Colonic mucosa (tissue), 4 donors: ENCODE results near the gene ARHGAP35. TPM values are rescaled to one million over a fixed set of nuclear protein-coding genes. Genes with fewer than 3 reads are reported as not detected.

Source experiments
- DNase-seq: peaks from one replicate; pipeline ENCODE4 v3.0.0-alpha.2; 2020
- H3K27ac ChIP-seq: fragments of 200-600 bp; one replicate; pipeline ENCODE4 v1.8.0; 2021
- H3K27me3 ChIP-seq: fragments of 200-600 bp; one replicate; pipeline ENCODE4 v1.8.0; 2021
- H3K36me3 ChIP-seq: fragments of 200-600 bp; one replicate; pipeline ENCODE4 v1.8.0; 2021
- H3K4me1 ChIP-seq: fragments of 200-600 bp; one replicate; pipeline ENCODE4 v1.8.0; 2021; ENCODE audit warnings: mild to moderate bottlenecking
- H3K4me3 ChIP-seq: fragments of 200-600 bp; one replicate; pipeline ENCODE4 v1.8.0; 2021
- H3K9ac ChIP-seq, 2 donors: one replicate each; pipeline ENCODE4 v1.7.0; 2013; ENCODE audit warnings: control low read depth in 2 of 2, low read depth in 2 of 2, low read length in 2 of 2
- H3K9me3 ChIP-seq: fragments of 200-600 bp; one replicate; pipeline ENCODE4 v1.8.0; 2021
- intact Hi-C: fragments of 100-400 bp; cut with DNase I; formaldehyde crosslinking; loops from one replicate; pipeline ENCODE4 v1.14.1; 2022
- total RNA-seq, 2 donors: library from RNA; stranded (reverse); fragmentation: NEBNext Ultra II Directional in 1 of 2; extraction: Animal tissue kit (Norgen Biotek cat#: 25700) in 1 of 2; gene quantifications; one replicate each; pipeline ENCODE4 v1.2.1, GENCODE V29; 2021
- TF ChIP-seq, protein P1 (sequence below): fragments of 200-600 bp; IDR thresholded peaks from one replicate; pipeline ENCODE4 v1.8.0; 2022; ENCODE audit warnings: antibody characterized with exemption, mild to moderate bottlenecking
- donor health status: healthy.
- donor health status: DM: no; HTN: no; CAD: no.
- donor health status: DM: no; HTN: no; CAD: no.

The ARHGAP35 gene
- total RNA-seq, 2 donors from 2014 or later, result 45.1 to 61.3 TPM

DNA sequence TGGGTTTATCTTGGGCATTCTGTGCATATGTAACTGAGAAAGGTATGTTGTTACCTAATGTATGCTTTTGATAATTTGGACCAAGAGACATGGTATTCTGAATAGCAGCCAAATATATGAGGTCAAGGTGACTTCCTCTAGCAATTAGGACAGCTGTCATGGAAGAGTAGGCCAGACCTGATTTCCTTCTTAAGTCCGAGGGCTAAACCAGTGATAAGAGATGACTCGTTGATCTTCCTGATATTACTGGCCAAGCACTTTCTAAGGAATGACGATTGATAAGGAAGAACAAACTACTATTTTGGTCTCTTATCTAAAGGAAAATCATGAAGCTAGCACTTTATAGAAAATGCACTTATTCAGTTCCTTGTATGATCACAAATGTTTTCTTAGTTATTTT, 42.7 kb downstream of the ARHGAP35 start:
- Histone ChIP-seq H3K4me1 (peaks cover 7% of the 10 kb centered on the region), H3K9me3 (no peaks in the 10 kb centered on the region), H3K27me3 (no peaks in the 10 kb centered on the region), H3K36me3 (no peaks in the 10 kb centered on the region), H3K9ac (no peak overlapping the region), H3K27ac (no peak overlapping the region), H3K4me3 (no peak overlapping the region)
- TF ChIP-seq, protein P1, sequence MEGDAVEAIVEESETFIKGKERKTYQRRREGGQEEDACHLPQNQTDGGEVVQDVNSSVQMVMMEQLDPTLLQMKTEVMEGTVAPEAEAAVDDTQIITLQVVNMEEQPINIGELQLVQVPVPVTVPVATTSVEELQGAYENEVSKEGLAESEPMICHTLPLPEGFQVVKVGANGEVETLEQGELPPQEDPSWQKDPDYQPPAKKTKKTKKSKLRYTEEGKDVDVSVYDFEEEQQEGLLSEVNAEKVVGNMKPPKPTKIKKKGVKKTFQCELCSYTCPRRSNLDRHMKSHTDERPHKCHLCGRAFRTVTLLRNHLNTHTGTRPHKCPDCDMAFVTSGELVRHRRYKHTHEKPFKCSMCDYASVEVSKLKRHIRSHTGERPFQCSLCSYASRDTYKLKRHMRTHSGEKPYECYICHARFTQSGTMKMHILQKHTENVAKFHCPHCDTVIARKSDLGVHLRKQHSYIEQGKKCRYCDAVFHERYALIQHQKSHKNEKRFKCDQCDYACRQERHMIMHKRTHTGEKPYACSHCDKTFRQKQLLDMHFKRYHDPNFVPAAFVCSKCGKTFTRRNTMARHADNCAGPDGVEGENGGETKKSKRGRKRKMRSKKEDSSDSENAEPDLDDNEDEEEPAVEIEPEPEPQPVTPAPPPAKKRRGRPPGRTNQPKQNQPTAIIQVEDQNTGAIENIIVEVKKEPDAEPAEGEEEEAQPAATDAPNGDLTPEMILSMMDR, result no peak
- no peak for DNase-seq
- intact Hi-C loops, result no loop called here

- Histone ChIP-seq H3K9ac (no peak overlapping the region), H3K36me3 (no peaks in the 10 kb centered on the region), H3K27ac (no peak overlapping the region), H3K27me3 (no peaks in the 10 kb centered on the region), H3K4me3 (no peak overlapping the region), H3K4me1 (peaks cover 7% of the 10 kb centered on the region), H3K9me3 (no peaks in the 10 kb centered on the region)
- TF ChIP-seq, protein P1, result no peak
- intact Hi-C loops, result no loop called here
- no peak for DNase-seq
These were observed 43.6 kb downstream of the ARHGAP35 start for GRCh38 chr19:46904114-46905060.

DNA sequence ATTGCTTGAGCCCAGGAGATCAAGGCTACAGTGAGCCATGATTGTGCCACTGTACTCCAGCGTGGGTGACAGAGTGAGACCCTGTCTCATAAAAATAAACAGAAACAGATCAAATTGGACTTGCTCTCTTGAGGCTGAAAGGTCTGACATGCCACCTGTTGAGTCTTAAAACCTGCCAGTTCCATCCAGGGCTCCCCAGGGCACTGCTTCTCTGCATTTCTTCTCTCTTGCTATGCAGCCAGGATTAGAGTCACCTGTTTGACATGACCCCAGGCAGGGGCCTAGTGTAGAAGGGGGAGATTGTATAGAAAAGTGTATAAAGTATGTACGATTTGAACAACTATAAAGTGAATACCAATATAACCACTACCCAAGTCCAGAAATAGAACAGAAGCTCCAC, 45.4 kb downstream of the ARHGAP35 start:
- DNase-seq, result no peak
- H3K27me3 ChIP-seq, result no peaks in the 10 kb centered on the region
- peaks cover 7% of the 10 kb centered on the region for H3K4me1 ChIP-seq
- H3K9me3 ChIP-seq, result no peaks in the 10 kb centered on the region
- no peaks in the 10 kb centered on the region for H3K36me3 ChIP-seq
- H3K9ac ChIP-seq, result no peak overlapping the region
- H3K27ac ChIP-seq, result no peak overlapping the region
- TF ChIP-seq, protein P1, result no peak
- intact Hi-C loops, result no loop called here
- H3K4me3 ChIP-seq, result no peak overlapping the region

DNA sequence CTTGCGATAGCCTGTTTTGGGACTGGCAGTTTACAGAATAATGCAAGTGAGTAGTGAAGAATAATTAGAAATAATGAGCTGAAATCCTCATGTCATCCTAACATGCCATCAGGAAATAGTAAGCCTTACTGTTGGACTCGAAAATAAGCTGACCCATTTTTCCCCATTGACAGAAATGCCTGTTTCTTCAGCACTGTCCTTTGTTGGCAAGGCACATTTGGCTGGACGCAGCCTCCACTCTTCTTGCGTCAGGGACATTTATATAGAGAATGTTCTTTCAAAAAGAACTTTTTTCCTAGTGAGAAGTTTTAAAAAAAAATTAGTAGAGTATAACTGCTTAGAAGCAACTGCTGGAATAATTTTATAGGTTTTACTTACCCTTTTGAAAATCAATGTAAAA, 47.1 kb downstream of the ARHGAP35 start:
- Histone ChIP-seq H3K27me3 (no peaks in the 10 kb centered on the region), H3K36me3 (no peaks in the 10 kb centered on the region), H3K4me3 (no peak overlapping the region), H3K27ac (no peak overlapping the region), H3K4me1 (no peaks in the 10 kb centered on the region), H3K9ac (no peak overlapping the region), H3K9me3 (no peaks in the 10 kb centered on the region)
- intact Hi-C loops, result no loop called here
- TF ChIP-seq, protein P1, result no peak
- DNase-seq, result no peak

GRCh38 chr19:46909356-46909755, 48.6 kb downstream of the ARHGAP35 start:
- Histone ChIP-seq H3K9me3 (no peaks in the 10 kb centered on the region), H3K27ac (no peak overlapping the region), H3K36me3 (no peaks in the 10 kb centered on the region), H3K4me3 (no peak overlapping the region), H3K27me3 (no peaks in the 10 kb centered on the region), H3K9ac (no peak overlapping the region), H3K4me1 (peaks cover 9% of the 10 kb centered on the region)
- DNase-seq, result no peak
- intact Hi-C loops, result no loop called here
- TF ChIP-seq, protein P1, result no peak

Other genes starting within 250 kb of the ARHGAP35 start
- under 1 TPM; 0.82 TPM for gene PTGIR, start 235.9 kb upstream of the ARHGAP35 start, total RNA-seq
- not detected for gene GNG8, start 224.8 kb upstream of the ARHGAP35 start, total RNA-seq
- 1 to 10 TPM; 1.6 to 5.3 TPM for gene DACT3, start 199.8 kb upstream of the ARHGAP35 start, total RNA-seq
- 10 to 100 TPM; 60.9 to 61.8 TPM for gene PRKD2, start 143.9 kb upstream of the ARHGAP35 start, total RNA-seq
- gene FKRP, start 114.9 kb upstream of the ARHGAP35 start, total RNA-seq, result 10 to 100 TPM in 1 of 2 donors, 1 to 10 TPM in 1; 8.4 to 10.4 TPM
- 10 to 100 TPM; 56.5 to 90.0 TPM for gene STRN4, start 114.5 kb upstream of the ARHGAP35 start, total RNA-seq
- gene SLC1A5, start 72.4 kb upstream of the ARHGAP35 start, total RNA-seq, result 100 to 1,000 TPM in 1 of 2 donors, 10 to 100 TPM in 1; 84.3 to 169 TPM
- 100 to 1,000 TPM; 132 to 208 TPM for gene AP2S1, start 10.2 kb upstream of the ARHGAP35 start, total RNA-seq
- gene NPAS1, start 158.8 kb downstream of the ARHGAP35 start, total RNA-seq, result under 1 TPM; 0.35 to 0.64 TPM
- gene TMEM160, start 187.6 kb downstream of the ARHGAP35 start, total RNA-seq, result 10 to 100 TPM; 25.2 to 47.4 TPM